DMS 273 (cell line): Measurements from ENCODE around the gene SMIM24.

Experiments used
- DNase-seq: peaks from one replicate; lab custom pipeline; 2025; ENCODE audit not compliant: unreplicated experiment; lab: John Stamatoyannopoulos, UW

The SMIM24 gene

GRCh38 chr19:3476830-3477229, 3.5 kb downstream of the SMIM24 start:
- DNase-seq = no peak

- no peak for DNase-seq
Measured at GRCh38 chr19:3475449-3475848, 4.9 kb downstream of the SMIM24 start.

- DNase-seq = no peak
Measured at GRCh38 chr19:3474614-3475013, 5.7 kb downstream of the SMIM24 start.

- no peak for DNase-seq
Measured at GRCh38 chr19:3474010-3474409, 6.3 kb downstream of the SMIM24 start.

GRCh38 chr19:3471954-3472655, 8.2 kb downstream of the SMIM24 start:
- DNase-seq = peak; percentile 67

- peak; percentile 36 for DNase-seq
Measured at GRCh38 chr19:3470500-3471128, 9.7 kb downstream of the SMIM24 start.

- peak; percentile 61 for DNase-seq
Measured at GRCh38 chr19:3469638-3470499, 10.5 kb downstream of the SMIM24 start.

- no peak for DNase-seq
Measured at GRCh38 chr19:3468211-3468610, 12.1 kb downstream of the SMIM24 start.

GRCh38 chr19:3467437-3468198, 12.7 kb downstream of the SMIM24 start:
- DNase-seq = no peak

GRCh38 chr19:3466635-3467034, 13.7 kb downstream of the SMIM24 start:
- peak; percentile 55 for DNase-seq

GRCh38 chr19:3465552-3465951, 14.8 kb downstream of the SMIM24 start:
- DNase-seq = peak; percentile 34

GRCh38 chr19:3464587-3465235, 15.6 kb downstream of the SMIM24 start:
- no peak for DNase-seq

GRCh38 chr19:3463714-3464586, 16.4 kb downstream of the SMIM24 start:
- no peak for DNase-seq

- DNase-seq = no peak
Measured at GRCh38 chr19:3462991-3463713, 17.2 kb downstream of the SMIM24 start.

- no peak for DNase-seq
Measured at GRCh38 chr19:3459965-3460582, 20.3 kb downstream of the SMIM24 start.

- DNase-seq = peak; percentile 53
Measured at GRCh38 chr19:3459089-3459881, 21.0 kb downstream of the SMIM24 start.

GRCh38 chr19:3458229-3459088, 21.9 kb downstream of the SMIM24 start:
- DNase-seq = no peak
